Measurements from ENCODE around the gene PLEK. TPM values are rescaled to one million over a fixed set of nuclear protein-coding genes. Genes with fewer than 3 reads are reported as not detected.

Gene PLEK
- total and polyA plus RNA-seq, 2 donors (not counting 3 experiments of a cell fraction or from before 2014, with no cell fraction given): 0.03 to 0.11 TPM

- Histone ChIP-seq H3K9me1 (replicated peaks; ENCODE audit: control insufficient read depth, extremely low read depth, insufficient read depth, low read length) (no peaks in the 10 kb centered on the region), H3K27ac (ENCODE audit: insufficient read depth, low read depth, low read length) (no peak overlapping the region), H4K20me1 (replicated peaks; ENCODE audit: control insufficient read depth, extremely low read depth, insufficient read depth, low read length) (no peaks in the 10 kb centered on the region), H3K27me3 (ENCODE audit: control insufficient read depth in 2 of 2, insufficient read depth in 2 of 2, low read length in 2 of 2) (peaks cover 2 to 14% of the 10 kb centered on the region in 2 experiments), H3K36me3 (ENCODE audit: control insufficient read depth in 2 of 2, extremely low read depth in 1 of 2, insufficient read depth in 2 of 2, low read length in 2 of 2) (no peaks in the 10 kb centered on the region), H3K9me3 (replicated peaks; ENCODE audit: control insufficient read depth, insufficient read depth, low read length) (no peaks in the 10 kb centered on the region), H3K9ac (replicated peaks; ENCODE audit: extremely low read depth, insufficient read depth, low read length) (no peak overlapping the region), H2AFZ (ENCODE audit: low read depth, low read length) (no peak overlapping the region), H3K4me1 (ENCODE audit: control insufficient read depth, extremely low read depth, insufficient read depth, low read length) (peaks cover 3% of the 10 kb centered on the region), H3K4me2 (ENCODE audit: insufficient read depth, low read length) (peak overlapping the region; percentile 24), H3K79me2 (ENCODE audit: control insufficient read depth, insufficient read depth, low read length) (no peaks in the 10 kb centered on the region), H3K4me3 (replicated peaks in 1 of 3; ENCODE audit: insufficient read depth in 1 of 3, low read depth in 1 of 3, low read length in 3 of 3) (no peak overlapping the region)
- TF ChIP-seq FOS (IDR thresholded peaks at IDR 0.05; ENCODE audit: borderline replicate concordance, insufficient read depth, low read length) (peak; percentile 7), MAX (IDR thresholded peaks at IDR 0.05; ENCODE audit: insufficient read depth, insufficient read length) (no peak)
- DNase-seq (ENCODE audit: low read depth, low spot score) (peak; percentile 4), FAIRE-seq (peak; percentile 47)
- ChIA-PET POLR2A (no interaction called here), CTCF (interaction anchor here (1.2 kb wide), 1 partner anchor 22 kb away, joined by 4 read pairs; no protein-coding TSS in a partner anchor)
- BruUV-seq (replicated peaks): no TSS peak
- dilution Hi-C loops (cut with MboI; ENCODE audit: extremely low pct_ligation_motif_present, low sequenced_read_pairs): no loop called here
- intact Hi-C loops (cut with micrococcal nuclease): no loop called here
Measured at GRCh38 chr2:68336192-68336591, 28.9 kb upstream of the PLEK start.

- Histone ChIP-seq H3K27me3 (ENCODE audit: control insufficient read depth in 2 of 2, insufficient read depth in 2 of 2, low read length in 2 of 2) (peaks cover 12 to 26% of the 10 kb centered on the region in 2 experiments), H3K9ac (replicated peaks; ENCODE audit: extremely low read depth, insufficient read depth, low read length) (no peak overlapping the region), H3K9me1 (replicated peaks; ENCODE audit: control insufficient read depth, extremely low read depth, insufficient read depth, low read length) (no peaks in the 10 kb centered on the region), H3K4me1 (ENCODE audit: control insufficient read depth, extremely low read depth, insufficient read depth, low read length) (peaks cover 3% of the 10 kb centered on the region), H3K36me3 (ENCODE audit: control insufficient read depth in 2 of 2, extremely low read depth in 1 of 2, insufficient read depth in 2 of 2, low read length in 2 of 2) (no peaks in the 10 kb centered on the region), H3K4me2 (ENCODE audit: insufficient read depth, low read length) (no peak overlapping the region), H4K20me1 (replicated peaks; ENCODE audit: control insufficient read depth, extremely low read depth, insufficient read depth, low read length) (no peaks in the 10 kb centered on the region), H3K9me3 (replicated peaks; ENCODE audit: control insufficient read depth, insufficient read depth, low read length) (no peaks in the 10 kb centered on the region), H2AFZ (ENCODE audit: low read depth, low read length) (no peak overlapping the region), H3K4me3 (replicated peaks in 1 of 3; ENCODE audit: insufficient read depth in 1 of 3, low read depth in 1 of 3, low read length in 3 of 3) (no peak overlapping the region), H3K27ac (ENCODE audit: insufficient read depth, low read depth, low read length) (no peak overlapping the region), H3K79me2 (ENCODE audit: control insufficient read depth, insufficient read depth, low read length) (no peaks in the 10 kb centered on the region)
- FAIRE-seq (no peak), DNase-seq (ENCODE audit: low read depth, low spot score) (no peak)
- BruUV-seq (replicated peaks): no TSS peak
- dilution Hi-C loops (cut with MboI; ENCODE audit: extremely low pct_ligation_motif_present, low sequenced_read_pairs): no loop called here
- intact Hi-C loops (cut with micrococcal nuclease): no loop called here
- TF ChIP-seq EZH2 (IDR thresholded peaks at IDR 0.05; ENCODE audit: borderline replicate concordance, low read depth, low read length, severe bottlenecking): no peak
- no peak for TF ChIP-seq POLR2A (IDR thresholded peaks at IDR 0.05; ENCODE audit: low read depth, low read length)
- no peak for TF ChIP-seq JUN (IDR thresholded peaks at IDR 0.05; ENCODE audit: borderline replicate concordance, insufficient read depth, insufficient read length, low read depth)
- TF ChIP-seq POLR2AphosphoS5 (IDR thresholded peaks at IDR 0.05; ENCODE audit: insufficient read depth, low read depth, low read length): no peak
- no peak for TF ChIP-seq CTCF (IDR thresholded peaks at IDR 0.05; ENCODE audit: extremely low read depth in 1 of 2, insufficient read depth in 1 of 2, low read depth in 1 of 2, low read length in 2 of 2)
- TF ChIP-seq MAX (IDR thresholded peaks at IDR 0.05; ENCODE audit: insufficient read depth, insufficient read length): no peak
- ChIA-PET CTCF (no interaction called here), POLR2A (no interaction called here)
Measured at GRCh38 chr2:68340226-68341061, 24.6 kb upstream of the PLEK start.
